Measurements from ENCODE around the gene SLN. TPM values are rescaled to one million over a fixed set of nuclear protein-coding genes. Genes with fewer than 3 reads are reported as not detected.

The SLN gene
- total RNA-seq, 1 donor from 2014 or later, result 64.0 TPM

DNA sequence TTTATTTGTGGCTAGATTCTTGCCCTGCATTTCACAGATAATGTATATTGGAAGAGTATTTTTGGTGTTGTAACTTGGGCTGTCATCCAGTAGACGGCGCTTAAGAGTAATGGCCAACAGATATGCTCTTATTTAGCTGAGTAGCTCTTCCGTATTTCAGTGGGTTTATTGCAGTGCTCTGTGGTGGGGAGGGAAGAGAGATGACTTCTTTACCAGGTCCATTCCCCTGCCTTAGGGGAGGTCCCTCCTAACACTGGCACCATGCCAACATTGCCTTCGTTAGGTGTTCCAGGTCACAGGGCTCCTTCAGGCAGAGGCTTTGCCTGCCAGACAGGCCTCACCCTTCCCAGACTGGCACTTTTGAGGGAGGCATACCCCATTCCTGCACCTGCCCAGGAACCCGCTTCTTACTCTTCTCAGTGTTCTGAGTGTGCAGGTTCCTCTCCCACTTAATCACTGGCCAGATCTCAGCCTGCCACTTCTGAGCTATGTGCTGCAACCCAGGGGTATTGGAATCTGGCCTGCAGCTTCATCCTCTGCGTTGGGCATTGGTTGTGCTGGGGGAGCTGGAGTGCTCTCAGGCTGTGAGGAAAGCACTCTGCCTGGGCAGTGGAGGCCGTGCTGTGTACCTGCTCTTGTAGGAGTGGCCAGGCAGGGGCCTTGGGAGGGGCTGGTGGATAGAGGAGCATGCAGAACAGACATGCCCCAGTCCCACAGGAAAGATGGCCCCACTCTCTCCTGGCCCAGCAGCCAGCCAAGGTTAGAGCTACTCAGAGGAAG lies 29.4 kb upstream of the SLN start:
- Histone ChIP-seq H3K36me3 (no peaks in the 10 kb centered on the region), H3K27me3 (ENCODE audit: low read depth) (peaks cover 14% of the 10 kb centered on the region), H3K4me3 (no peak overlapping the region), H3K27ac (replicated peaks) (no peak overlapping the region), H3K4me1 (no peaks in the 10 kb centered on the region), H3K9me3 (replicated peaks) (peaks cover 14% of the 10 kb centered on the region)
- TF ChIP-seq, protein P1, sequence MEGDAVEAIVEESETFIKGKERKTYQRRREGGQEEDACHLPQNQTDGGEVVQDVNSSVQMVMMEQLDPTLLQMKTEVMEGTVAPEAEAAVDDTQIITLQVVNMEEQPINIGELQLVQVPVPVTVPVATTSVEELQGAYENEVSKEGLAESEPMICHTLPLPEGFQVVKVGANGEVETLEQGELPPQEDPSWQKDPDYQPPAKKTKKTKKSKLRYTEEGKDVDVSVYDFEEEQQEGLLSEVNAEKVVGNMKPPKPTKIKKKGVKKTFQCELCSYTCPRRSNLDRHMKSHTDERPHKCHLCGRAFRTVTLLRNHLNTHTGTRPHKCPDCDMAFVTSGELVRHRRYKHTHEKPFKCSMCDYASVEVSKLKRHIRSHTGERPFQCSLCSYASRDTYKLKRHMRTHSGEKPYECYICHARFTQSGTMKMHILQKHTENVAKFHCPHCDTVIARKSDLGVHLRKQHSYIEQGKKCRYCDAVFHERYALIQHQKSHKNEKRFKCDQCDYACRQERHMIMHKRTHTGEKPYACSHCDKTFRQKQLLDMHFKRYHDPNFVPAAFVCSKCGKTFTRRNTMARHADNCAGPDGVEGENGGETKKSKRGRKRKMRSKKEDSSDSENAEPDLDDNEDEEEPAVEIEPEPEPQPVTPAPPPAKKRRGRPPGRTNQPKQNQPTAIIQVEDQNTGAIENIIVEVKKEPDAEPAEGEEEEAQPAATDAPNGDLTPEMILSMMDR (IDR thresholded peaks at IDR 0.05; ENCODE audit: borderline replicate concordance), result peak; percentile 43
- DNase-seq, result no peak
- intact Hi-C loops (cut with micrococcal nuclease), result no loop called here

DNA sequence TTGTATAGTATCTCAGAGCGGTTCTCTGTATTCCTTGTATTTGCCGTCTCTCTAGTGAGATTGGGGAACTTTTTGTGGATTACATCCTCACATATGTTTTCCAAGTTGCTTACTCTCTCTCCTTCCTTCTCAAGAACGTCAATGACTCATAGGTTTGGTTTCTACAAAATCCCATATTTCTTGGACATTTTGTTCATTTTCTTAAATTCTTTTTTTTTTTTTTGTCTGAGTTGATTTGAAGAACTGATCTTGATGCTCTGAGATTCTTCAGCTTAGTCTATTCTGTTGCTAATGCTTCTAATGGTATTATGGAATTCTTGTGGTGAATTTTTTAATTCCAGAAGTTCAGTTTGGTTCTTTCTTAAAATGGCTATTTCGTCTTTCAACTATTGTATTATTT lies 28.4 kb upstream of the SLN start:
- intact Hi-C loops (cut with micrococcal nuclease), result no loop called here

DNA sequence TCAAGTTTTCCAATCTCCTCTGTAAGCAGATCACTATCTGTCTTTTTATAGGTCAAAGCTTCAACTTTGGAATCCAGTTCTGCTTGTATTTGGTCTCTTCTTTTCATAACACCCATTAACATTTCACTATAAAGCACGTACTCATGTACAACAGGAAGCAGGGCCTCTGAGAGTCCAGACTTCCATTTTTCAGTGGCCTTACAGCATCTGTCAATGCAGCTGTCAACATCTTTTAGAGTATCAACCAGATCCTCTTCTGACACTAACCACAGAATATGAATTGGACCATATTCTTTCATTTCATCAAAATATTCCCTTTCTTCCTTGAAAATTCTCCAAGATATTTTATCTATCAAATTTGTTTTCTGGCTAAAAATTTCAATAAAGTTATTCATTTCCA lies 24.7 kb upstream of the SLN start:
- peaks cover 14% of the 10 kb centered on the region for H3K9me3 ChIP-seq (replicated peaks)
- no peaks in the 10 kb centered on the region for H3K4me1 ChIP-seq
- TF ChIP-seq, protein P1 (IDR thresholded peaks at IDR 0.05; ENCODE audit: borderline replicate concordance), result no peak
- no peak overlapping the region for H3K27ac ChIP-seq (replicated peaks)
- no peak for DNase-seq
- no peaks in the 10 kb centered on the region for H3K36me3 ChIP-seq
- peaks cover 5% of the 10 kb centered on the region for H3K27me3 ChIP-seq (ENCODE audit: low read depth)
- no peak overlapping the region for H3K4me3 ChIP-seq
- intact Hi-C loops (cut with micrococcal nuclease), result no loop called here

More for the DNA sequence above, 28.4 kb upstream of the SLN start:
- H3K36me3 ChIP-seq, result no peaks in the 10 kb centered on the region
- peaks cover 14% of the 10 kb centered on the region for H3K9me3 ChIP-seq (replicated peaks)
- H3K27ac ChIP-seq (replicated peaks), result no peak overlapping the region
- TF ChIP-seq, protein P1 (IDR thresholded peaks at IDR 0.05; ENCODE audit: borderline replicate concordance), result no peak
- H3K27me3 ChIP-seq (ENCODE audit: low read depth), result peaks cover 14% of the 10 kb centered on the region
- no peak overlapping the region for H3K4me3 ChIP-seq
- no peaks in the 10 kb centered on the region for H3K4me1 ChIP-seq
- no peak for DNase-seq

DNA sequence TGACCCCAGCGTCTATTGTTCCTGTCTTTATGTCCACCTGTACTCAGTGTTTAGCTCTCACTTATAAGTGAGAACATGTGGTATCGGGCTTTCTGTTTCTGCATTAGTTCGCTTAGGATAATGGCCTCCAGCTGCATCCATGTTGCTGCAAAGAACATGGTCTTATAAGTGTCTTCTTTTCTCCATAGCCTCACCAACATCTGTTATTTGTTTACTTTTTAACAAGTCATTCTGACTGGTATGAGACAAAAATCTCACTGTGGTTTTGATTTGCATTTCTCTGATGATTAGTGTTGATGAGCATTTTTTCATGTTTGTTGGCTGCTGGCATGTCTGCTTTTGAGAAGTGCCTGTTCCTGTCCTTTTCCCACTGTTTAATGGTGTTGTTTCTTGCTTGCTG lies 21.7 kb upstream of the SLN start:
- no peak for DNase-seq
- TF ChIP-seq, protein P1 (IDR thresholded peaks at IDR 0.05; ENCODE audit: borderline replicate concordance), result no peak
- H3K4me1 ChIP-seq, result no peaks in the 10 kb centered on the region
- no peak overlapping the region for H3K4me3 ChIP-seq
- no peak overlapping the region for H3K27ac ChIP-seq (replicated peaks)
- no peaks in the 10 kb centered on the region for H3K36me3 ChIP-seq
- H3K27me3 ChIP-seq (ENCODE audit: low read depth), result peaks cover 6% of the 10 kb centered on the region
- no peaks in the 10 kb centered on the region for H3K9me3 ChIP-seq (replicated peaks)
- intact Hi-C loops (cut with micrococcal nuclease), result no loop called here

DNA sequence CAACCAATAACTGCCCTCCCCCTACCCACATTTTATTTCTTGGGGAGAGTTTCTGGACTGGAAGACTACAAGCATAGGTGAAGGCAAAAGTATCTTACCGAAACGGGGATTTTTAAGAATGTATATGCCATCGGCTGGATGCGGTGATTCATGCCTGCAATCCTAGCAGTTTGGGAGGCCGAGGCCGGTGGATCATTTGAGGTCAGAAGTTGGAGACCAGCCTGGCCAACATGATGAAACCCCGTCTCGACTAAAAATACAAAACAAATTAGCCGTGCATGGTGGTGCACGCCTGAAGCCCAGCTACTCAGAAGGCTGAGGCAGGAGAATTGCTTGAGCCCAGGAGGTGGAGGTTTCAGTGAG lies 20.8 kb upstream of the SLN start:
- Histone ChIP-seq H3K27me3 (ENCODE audit: low read depth) (peaks cover 6% of the 10 kb centered on the region), H3K9me3 (replicated peaks) (no peaks in the 10 kb centered on the region), H3K4me3 (no peak overlapping the region), H3K4me1 (no peaks in the 10 kb centered on the region), H3K36me3 (no peaks in the 10 kb centered on the region), H3K27ac (replicated peaks) (no peak overlapping the region)
- intact Hi-C loops (cut with micrococcal nuclease), result no loop called here
- TF ChIP-seq, protein P1 (IDR thresholded peaks at IDR 0.05; ENCODE audit: borderline replicate concordance), result no peak
- DNase-seq, result no peak

Data from left ventricle myocardium inferior (tissue), 1 donor.